ENCODE results near the gene SMCO4.
A peak's percentile ranks its signal among the peaks of the same experiment; 100 is the strongest.

SMCO4 gene

DNA sequence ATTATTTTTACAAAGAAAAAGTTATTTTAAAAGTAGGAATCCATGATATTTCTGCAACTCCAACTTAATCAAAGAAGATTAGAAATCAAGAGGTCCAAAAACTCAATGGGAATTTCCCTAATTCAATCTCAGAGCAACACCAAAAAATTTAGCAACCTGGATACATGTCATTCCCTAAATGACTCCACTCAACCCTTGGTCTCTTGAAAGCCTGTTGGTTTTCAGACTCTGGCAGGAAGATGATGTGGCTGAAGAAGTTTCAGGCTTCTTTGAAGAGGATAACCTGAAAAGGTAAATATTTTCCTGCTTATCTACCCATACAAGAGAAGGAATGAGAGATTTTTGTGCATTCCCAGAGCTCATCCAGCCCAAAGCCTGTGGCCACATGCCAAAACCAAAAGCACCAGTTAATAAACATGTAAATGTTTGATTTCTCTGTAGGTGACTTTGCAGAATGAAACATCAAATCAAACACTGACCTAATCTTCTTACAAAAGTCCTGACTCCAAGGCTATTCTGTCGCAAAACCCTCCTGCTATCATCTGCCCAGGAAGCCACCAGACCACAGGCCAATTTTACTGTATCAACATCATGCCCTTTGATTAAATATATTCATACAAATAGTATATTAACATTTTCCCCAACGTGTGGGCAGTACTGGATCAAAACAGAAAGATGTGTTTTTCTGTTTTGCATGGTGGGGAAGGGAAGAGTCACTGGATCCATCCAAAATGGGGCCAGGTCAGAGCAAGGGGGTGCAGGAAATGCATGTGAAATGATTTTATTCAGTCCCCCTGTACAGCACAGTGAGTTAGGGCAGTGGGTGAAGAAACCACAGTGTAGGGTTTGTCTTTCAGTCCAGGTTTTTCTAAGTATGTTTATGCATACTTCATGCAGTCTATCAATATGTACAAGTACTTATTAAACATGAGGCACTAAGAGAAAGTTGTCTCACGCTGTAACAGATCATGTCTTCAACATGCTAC, 38.8 kb downstream of the SMCO4 start:
- no peak for DNase-seq

GRCh38 chr11:93501856-93502255, 41.3 kb downstream of the SMCO4 start:
- DNase-seq, result no peak

- DNase-seq, result no peak
Measured at GRCh38 chr11:93500759-93501158, 42.4 kb downstream of the SMCO4 start.

DNA sequence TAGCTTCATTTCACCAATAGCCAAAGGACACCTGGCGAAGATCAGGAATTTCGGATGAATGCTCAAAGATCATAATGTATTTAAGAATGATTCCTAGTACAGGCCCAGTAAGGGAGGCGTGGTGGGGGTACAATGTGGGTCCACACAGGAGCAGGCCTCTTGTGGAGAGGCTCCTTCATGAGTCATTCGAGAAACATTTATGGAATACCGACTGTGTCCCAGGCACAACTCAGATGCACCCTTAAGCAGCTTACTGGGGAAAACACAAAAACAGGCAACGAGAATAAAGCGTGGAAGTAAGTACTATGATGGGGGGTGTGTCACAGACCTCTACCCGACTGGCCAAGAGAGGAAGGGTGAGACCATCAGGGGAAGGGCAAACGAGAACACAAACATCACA, 44.5 kb downstream of the SMCO4 start:
- peak; percentile 61 for DNase-seq

GRCh38 chr11:93498161-93498560, 45.0 kb downstream of the SMCO4 start:
- DNase-seq, result no peak

DNA sequence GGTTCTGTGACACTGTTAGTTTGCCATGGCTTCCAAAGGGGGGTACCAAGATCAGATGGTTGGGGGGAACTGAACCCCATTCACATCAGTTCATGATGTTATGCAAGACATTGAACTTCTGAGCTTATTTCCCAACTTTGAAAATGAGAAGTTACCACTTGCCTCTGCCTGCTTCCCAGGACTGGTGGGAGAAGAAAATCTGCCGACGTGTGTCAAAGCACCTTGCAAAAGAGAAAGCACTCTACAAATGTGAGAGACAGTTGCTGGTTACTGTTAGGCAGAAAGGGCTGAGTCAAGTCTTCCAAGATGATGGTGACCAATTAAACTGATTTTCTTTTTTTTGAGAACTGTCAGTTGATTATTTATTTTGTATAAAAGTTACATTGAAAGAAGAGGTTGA, 45.6 kb downstream of the SMCO4 start:
- no peak for DNase-seq

DNA sequence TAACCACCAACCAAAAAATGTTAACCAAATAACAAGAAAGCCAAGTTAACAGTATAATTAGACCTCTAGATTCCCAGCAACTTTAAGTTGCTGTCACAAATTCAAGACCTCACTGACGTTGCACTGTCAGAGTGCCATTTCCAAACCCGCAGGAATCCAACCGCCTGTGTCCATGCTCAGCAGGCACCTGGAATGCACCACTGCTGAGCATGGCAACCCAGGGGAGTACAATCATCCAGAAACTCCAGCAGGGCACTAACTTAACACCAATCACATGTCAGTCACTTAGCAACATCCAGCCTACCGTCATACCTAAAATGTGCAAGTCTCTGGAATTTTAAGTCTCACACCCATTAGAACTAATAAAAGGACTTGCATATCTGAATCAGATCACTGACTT, 48.8 kb downstream of the SMCO4 start:
- DNase-seq, result peak; percentile 20

DNA sequence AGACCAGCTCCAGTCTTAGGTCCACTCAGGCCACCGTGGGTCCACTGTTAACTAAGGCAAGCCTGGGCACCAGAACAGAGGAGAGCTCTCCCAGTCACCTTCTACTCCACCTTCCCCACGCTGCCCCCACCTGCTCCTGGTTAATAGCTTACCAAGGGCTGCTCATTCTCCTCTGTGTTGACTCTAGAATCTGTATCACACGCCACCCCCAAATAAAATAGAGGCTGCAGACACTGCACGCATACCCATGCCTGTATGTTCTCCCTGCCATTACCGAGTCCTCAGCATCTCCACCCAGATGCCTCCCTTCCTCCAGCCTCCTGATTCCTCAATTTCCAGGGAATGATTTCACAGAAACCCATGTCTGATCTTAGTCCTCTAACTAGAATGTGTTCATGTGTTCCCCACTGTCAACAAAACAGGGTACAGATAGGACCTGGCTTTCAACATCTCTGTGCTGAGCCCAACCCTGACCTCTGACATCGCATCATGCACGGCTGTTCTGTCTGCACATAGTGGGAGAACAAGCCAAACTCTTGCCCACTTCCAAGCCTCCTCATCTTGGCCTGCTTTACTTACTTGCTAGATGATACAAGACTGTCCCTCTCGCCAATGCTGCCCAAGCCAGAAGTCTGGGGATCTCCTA, 49.8 kb downstream of the SMCO4 start:
- no peak for DNase-seq

DNA sequence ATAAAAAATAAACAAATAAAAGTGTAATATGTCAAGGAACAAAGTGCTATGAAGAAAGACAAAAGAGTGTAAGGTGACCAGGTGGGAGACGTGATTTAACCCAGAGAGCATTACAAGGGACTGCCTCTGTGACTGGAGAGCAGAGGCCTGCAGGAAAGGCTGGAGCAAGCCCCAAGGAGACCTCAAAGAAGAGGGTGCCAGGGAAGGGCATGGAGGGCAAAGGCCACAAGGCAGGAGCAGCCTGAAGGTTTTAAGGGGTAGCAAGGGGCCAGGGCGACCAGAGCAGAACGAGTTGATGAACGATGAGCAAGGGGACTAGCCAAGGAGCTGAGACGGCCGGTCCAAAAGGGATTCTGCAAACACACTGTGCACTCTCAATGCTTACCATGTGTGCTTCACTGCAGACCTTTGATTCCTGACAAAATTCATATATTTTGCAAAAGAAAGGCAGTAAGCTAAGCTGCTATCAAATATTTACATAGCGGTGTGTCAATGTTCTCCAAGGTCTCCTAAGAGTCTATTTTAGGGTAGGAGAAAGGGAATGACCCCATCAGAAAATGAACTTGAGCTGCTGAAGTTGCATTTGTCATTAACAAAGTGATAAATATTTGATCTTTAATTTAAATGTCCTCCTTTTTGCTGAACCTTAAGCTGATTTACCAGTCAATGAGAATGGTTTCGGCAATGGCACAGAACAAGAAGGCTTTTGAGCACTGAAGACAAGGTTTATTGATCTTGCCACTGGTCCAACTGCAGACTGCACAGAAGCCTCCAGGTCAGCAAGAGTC, 50.5 kb downstream of the SMCO4 start:
- DNase-seq, result no peak

DNA sequence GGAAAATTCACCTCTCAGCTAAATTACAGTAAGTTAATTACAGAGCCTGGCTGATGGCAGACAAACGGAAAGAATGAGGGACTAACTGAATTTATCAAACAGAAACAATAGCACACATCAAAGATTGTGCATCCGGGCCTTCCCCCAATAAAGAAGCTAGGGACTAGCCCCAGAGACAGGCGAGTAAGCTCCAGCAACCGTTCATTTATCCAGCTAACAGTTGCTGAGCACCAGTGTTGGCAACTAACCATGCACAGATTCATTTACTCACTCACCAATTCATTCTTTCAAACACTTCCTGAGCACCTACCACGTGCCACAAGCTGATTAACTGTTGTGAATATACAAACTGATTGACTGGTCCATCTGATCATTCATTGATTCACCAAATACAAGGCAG, 51.2 kb downstream of the SMCO4 start:
- no peak for DNase-seq

DNA sequence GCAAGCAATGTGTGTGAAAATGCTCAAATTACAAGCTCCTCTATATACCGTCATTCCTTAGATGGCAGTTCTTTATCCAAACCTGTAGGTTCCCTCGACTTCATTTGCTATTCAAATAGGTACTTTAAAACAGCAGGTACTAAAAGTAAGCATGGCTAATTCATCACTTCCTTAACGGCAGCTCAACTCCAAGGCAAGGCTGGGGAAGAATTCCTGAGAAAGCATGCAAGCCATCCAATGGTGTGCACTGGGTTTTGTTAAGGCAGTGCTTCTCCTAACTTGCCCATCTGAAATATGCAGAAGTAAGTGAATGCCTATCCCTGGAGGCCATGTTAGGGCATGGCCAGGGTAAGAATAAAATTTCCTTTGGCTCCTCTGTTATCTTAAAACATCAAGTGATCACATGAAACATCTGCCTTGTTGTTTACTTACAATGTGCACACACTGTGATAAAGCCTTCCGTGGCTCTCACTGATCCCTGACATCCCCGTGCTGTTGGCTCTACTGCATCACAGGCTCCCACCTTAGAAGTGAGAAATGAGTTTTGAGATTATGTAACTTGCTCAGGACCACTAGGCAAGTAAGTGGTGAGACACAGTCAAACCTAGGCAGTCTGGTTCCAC, 52.1 kb downstream of the SMCO4 start:
- no peak for DNase-seq

GRCh38 chr11:93489841-93490240, 53.4 kb downstream of the SMCO4 start:
- DNase-seq, result no peak

- DNase-seq, result peak; percentile 16
Measured at GRCh38 chr11:93487032-93487483, 56.1 kb downstream of the SMCO4 start.

- no peak for DNase-seq
Measured at GRCh38 chr11:93485983-93486382, 57.2 kb downstream of the SMCO4 start.

GRCh38 chr11:93484716-93485115, 58.5 kb downstream of the SMCO4 start:
- peak; percentile 53 for DNase-seq

DNA sequence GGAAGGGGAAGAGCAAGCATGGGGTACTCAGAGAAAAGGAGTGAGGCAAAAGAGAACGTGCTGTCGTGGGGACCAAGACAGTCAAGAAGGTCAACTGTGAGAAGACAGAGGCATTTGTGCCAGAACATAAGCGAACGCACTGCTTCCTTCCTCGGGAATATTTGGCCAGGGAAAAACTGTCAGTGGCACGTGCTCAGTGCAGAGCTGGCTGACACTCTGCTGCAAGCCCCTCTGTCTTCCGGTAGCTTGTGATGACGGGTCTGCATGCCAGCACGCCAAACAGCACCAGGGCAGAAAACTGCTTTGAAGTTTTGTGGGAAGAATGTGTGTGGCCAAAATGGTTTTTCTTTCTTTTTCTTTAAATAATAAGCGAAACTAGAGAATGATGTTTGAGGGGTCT, 60.6 kb downstream of the SMCO4 start:
- no peak for DNase-seq

GRCh38 chr11:93481696-93482095, 61.5 kb downstream of the SMCO4 start:
- DNase-seq, result no peak

DNA sequence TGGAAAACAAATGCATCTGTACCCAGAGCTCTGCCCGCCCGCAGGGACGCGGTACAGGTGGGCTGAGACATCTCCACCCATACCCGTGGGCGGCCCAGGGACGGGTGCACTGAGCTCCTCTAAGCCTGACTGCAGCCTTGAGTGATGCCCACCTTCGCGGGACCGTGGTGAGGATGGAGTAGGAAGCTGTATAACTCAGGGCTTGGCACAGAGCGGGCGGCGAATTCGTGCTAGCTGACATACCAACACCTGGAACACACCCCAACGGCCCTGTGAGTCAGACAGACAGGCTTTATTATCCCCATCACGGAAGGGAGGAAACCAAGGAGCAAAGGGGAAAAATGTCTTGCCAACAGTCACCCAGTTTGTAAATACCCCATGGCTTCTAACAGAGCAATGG, 61.9 kb downstream of the SMCO4 start:
- no peak for DNase-seq

GRCh38 chr11:93480756-93481155, 62.4 kb downstream of the SMCO4 start:
- no peak for DNase-seq

DNA sequence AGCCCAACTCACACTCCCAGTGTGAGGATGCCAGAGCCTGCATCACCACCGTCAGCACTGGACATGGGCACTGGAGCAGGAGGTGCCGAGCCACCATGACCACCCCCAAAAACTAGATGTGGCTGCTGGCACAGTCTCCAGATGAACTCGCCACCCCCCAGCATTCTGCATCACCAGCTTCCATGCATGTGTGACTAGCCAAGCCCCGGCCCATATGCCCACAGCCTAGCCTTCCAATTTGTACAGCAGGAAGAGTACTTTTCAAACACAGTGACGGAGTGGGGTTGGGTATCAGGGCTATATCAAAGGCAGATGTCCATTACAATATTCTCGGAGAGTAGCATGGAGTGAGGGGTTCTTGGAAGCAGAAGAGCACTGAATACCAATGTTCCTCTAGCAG, 62.9 kb downstream of the SMCO4 start:
- no peak for DNase-seq

DNA sequence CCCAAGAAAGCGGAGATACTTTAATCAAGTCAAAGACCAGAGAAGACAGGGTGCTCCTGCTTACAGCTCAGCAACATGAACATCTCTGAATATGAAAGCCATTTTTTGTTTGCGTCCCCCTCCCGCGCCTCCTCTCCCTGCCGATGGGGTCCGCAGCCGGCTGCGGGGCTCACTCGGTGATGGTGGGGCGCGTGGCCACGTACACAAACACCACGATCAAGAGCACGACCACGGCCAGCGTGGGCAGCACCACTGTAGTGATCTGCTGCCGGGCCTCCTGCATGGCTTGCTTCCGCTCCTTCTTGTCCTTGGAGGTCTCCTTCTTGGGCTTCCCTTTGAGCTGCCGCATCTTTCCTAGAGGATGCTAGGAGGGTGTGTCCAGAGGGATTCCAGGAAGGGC, 64.3 kb downstream of the SMCO4 start:
- DNase-seq, result no peak

- no peak for DNase-seq
Measured at GRCh38 chr11:93477684-93478234, 65.4 kb downstream of the SMCO4 start.

Measured in fibroblast of skin of abdomen (primary cell).